Measurements from ENCODE around the gene GPR65. TPM values are rescaled to one million over a fixed set of nuclear protein-coding genes. Genes with fewer than 3 reads are reported as not detected.
A peak's percentile ranks its signal among the peaks of the same experiment; 100 is the strongest.

GPR65 gene
- total RNA-seq, 2 experiments from 2014 or later = 13.4 to 13.7 TPM

GRCh38 chr14:88005978-88006851, 1.3 kb downstream of the GPR65 start:
- no peaks in the 10 kb centered on the region for H3K27me3 Mint-ChIP-seq
- ChIA-PET CTCF (interaction anchor here (1.1 to 3.2 kb wide), 3 partner anchors 11 to 162 kb away, joined by 4 to 20 read pairs (median 16); partner anchors contain the start of gene GALC), POLR2A (interaction anchor here (1.0 to 4.5 kb wide), 4 partner anchors 11 to 38 kb away, joined by 3 to 88 read pairs (median 3); partner anchors contain the start of gene GALC)
- intact Hi-C loops (cut with micrococcal nuclease) = loop anchor here (1.0 to 10.0 kb wide), 7 partner anchors 13 to 1609 kb away; partner anchors contain the start of genes EML5, GALC, SPATA7 and ZC3H14
- peaks cover 59% of the 10 kb centered on the region for H3K4me1 Mint-ChIP-seq (ENCODE audit: low read depth)
- peaks cover 26% of the 10 kb centered on the region for H3K36me3 Mint-ChIP-seq
- peak; percentile 83 for DNase-seq
- peak overlapping the region; percentile 73 for H3K4me3 Mint-ChIP-seq
- H3K9me3 Mint-ChIP-seq = no peaks in the 10 kb centered on the region
- H3K27ac Mint-ChIP-seq = peak overlapping the region; percentile 87

DNA sequence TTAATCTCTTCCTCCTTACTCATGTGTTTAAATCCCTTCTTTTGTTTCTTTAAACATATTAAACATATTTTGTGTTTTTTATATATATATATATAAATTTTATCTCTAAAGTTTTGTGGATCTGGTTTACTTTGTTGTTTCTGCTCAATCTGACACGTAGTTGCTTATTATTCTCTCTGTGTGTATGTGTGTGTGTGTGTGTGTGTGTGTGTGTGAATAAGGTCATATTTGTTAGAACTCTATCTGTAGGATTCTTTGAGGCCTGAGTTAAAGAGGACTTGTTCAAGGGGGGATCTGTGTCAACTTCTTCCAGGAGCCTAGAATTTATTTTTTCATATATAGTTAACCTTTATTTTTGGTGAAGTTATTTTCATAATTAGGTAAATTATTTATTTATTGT, 2.7 kb downstream of the GPR65 start:
- Mint-ChIP-seq H3K4me3 (peak overlapping the region; percentile 66), H3K4me1 (ENCODE audit: low read depth) (peaks cover 63% of the 10 kb centered on the region), H3K36me3 (peaks cover 34% of the 10 kb centered on the region), H3K27me3 (no peaks in the 10 kb centered on the region), H3K27ac (peak overlapping the region; percentile 80), H3K9me3 (no peaks in the 10 kb centered on the region)
- DNase-seq = no peak
- ChIA-PET POLR2A (interaction anchor here (4.5 kb wide), 1 partner anchor 14 kb away, joined by 88 read pairs; the partner anchor contains the start of gene GALC), CTCF (interaction anchor here (1.5 to 3.2 kb wide), 2 partner anchors 10 to 12 kb away, joined by 5 to 20 read pairs; no protein-coding TSS in a partner anchor)
- intact Hi-C loops (cut with micrococcal nuclease) = loop anchor here (5.0 to 10.0 kb wide), 4 partner anchors 377 to 1607 kb away; partner anchors contain the start of genes EML5, SPATA7 and ZC3H14

GRCh38 chr14:88008039-88008742, 3.3 kb downstream of the GPR65 start:
- Mint-ChIP-seq H3K9me3 (no peaks in the 10 kb centered on the region), H3K4me1 (ENCODE audit: low read depth) (peaks cover 61% of the 10 kb centered on the region), H3K36me3 (peaks cover 34% of the 10 kb centered on the region), H3K27ac (peak overlapping the region; percentile 85), H3K4me3 (peak overlapping the region; percentile 62), H3K27me3 (no peaks in the 10 kb centered on the region)
- intact Hi-C loops (cut with micrococcal nuclease) = loop anchor here (5.0 to 10.0 kb wide), 4 partner anchors 377 to 1607 kb away; partner anchors contain the start of genes EML5, SPATA7 and ZC3H14
- CTCF ChIA-PET = interaction anchor here (1.5 kb wide), 1 partner anchor 10 kb away, joined by 5 read pairs; no protein-coding TSS in a partner anchor
- no peak for DNase-seq
- POLR2A ChIA-PET = interaction anchor here (4.5 kb wide), 1 partner anchor 14 kb away, joined by 88 read pairs; the partner anchor contains the start of gene GALC

GRCh38 chr14:88009486-88009885, 4.6 kb downstream of the GPR65 start:
- Mint-ChIP-seq H3K27ac (peak overlapping the region; percentile 85), H3K4me3 (peak overlapping the region; percentile 1), H3K4me1 (ENCODE audit: low read depth) (peaks cover 63% of the 10 kb centered on the region), H3K27me3 (no peaks in the 10 kb centered on the region), H3K9me3 (no peaks in the 10 kb centered on the region), H3K36me3 (peaks cover 38% of the 10 kb centered on the region)
- ChIA-PET CTCF (interaction anchor here (0.7 to 1.4 kb wide), 5 partner anchors 9 to 159 kb away, joined by 3 to 4 read pairs (median 3); partner anchors contain the start of gene GALC), POLR2A (interaction anchor here (1.4 kb wide), 1 partner anchor 8 kb away, joined by 4 read pairs; no protein-coding TSS in a partner anchor)
- no peak for DNase-seq
- intact Hi-C loops (cut with micrococcal nuclease) = loop anchor here (5.0 to 10.0 kb wide), 4 partner anchors 375 to 1605 kb away; partner anchors contain the start of genes EML5, SPATA7 and ZC3H14

- peaks cover 37% of the 10 kb centered on the region for H3K36me3 Mint-ChIP-seq
- intact Hi-C loops (cut with micrococcal nuclease) = no loop called here
Measured at GRCh38 chr14:88010331-88010730, 5.4 kb downstream of the GPR65 start.

DNA sequence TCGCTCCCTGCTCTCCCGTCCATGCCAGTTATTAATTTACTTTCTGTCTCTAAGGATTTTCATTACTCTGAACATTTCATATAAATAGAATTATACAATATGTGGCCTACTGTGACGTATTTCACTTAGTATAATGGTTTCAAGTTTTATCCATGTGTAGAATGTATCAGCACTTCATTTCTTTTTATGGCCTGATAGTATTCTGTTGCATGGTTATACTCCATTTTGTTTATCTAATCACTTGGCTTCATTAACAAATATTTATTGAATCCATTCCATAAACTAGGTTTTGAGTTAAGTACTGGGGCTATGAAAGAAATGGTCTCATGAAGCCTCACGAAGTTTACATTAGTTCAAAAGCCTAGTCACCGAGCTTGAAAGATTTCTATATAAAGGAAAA, 7.6 kb downstream of the GPR65 start:
- no peak overlapping the region for H3K4me3 Mint-ChIP-seq
- no peaks in the 10 kb centered on the region for H3K27me3 Mint-ChIP-seq
- no peaks in the 10 kb centered on the region for H3K9me3 Mint-ChIP-seq
- ChIA-PET CTCF (interaction anchor here (0.7 to 7.9 kb wide), 4 partner anchors 17 to 177 kb away, joined by 3 to 76 read pairs (median 7); no protein-coding TSS in a partner anchor), POLR2A (no interaction called here)
- H3K36me3 Mint-ChIP-seq = peaks cover 46% of the 10 kb centered on the region
- intact Hi-C loops (cut with micrococcal nuclease) = no loop called here
- no peak overlapping the region for H3K27ac Mint-ChIP-seq
- DNase-seq = no peak
- H3K4me1 Mint-ChIP-seq (ENCODE audit: low read depth) = peaks cover 65% of the 10 kb centered on the region

More at GRCh38 chr14:88010331-88010730, 5.4 kb downstream of the GPR65 start:
- H3K4me1 Mint-ChIP-seq (ENCODE audit: low read depth) = peaks cover 61% of the 10 kb centered on the region
- H3K27ac Mint-ChIP-seq = no peak overlapping the region
- no peaks in the 10 kb centered on the region for H3K27me3 Mint-ChIP-seq
- CTCF ChIA-PET = no interaction called here
- DNase-seq = no peak
- POLR2A ChIA-PET = no interaction called here
- H3K9me3 Mint-ChIP-seq = no peaks in the 10 kb centered on the region
- no peak overlapping the region for H3K4me3 Mint-ChIP-seq

DNA sequence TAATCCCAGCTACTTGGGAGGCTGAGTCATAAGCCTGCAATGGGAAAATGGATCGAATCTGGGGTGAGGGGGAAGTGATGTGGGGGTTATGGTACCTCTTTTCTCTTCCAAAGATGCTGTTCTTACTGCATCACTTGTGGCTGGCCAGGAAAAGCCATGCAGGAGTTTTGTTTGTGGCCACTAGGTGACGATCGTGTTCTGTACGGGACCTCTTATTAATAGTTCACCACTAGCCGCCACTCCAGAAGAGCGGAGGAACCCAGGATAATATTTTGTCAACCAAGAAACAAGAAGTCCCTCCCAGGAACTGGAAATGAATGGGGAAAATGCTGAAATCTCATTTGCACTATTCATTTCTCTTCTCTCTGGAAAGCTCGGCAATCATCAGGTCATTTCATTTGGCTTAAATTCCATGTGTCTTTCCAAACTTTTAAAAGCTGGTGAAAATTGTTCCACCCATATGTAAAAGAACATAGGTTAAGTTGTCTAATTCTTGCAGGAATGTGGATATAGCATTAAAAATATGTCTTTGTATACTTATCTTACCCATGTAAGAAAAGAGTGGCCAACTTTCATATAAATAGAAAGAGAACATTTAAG, 8.9 kb downstream of the GPR65 start:
- Mint-ChIP-seq H3K4me1 (ENCODE audit: low read depth) (peaks cover 56% of the 10 kb centered on the region), H3K36me3 (peaks cover 45% of the 10 kb centered on the region), H3K9me3 (no peaks in the 10 kb centered on the region), H3K27me3 (no peaks in the 10 kb centered on the region), H3K4me3 (no peak overlapping the region), H3K27ac (no peak overlapping the region)
- ChIA-PET POLR2A (interaction anchor here (1.0 kb wide), 1 partner anchor 15 kb away, joined by 3 read pairs; no protein-coding TSS in a partner anchor), CTCF (interaction anchor here (0.7 to 7.9 kb wide), 15 partner anchors 12 to 553 kb away, joined by 3 to 76 read pairs (median 4); no protein-coding TSS in a partner anchor)
- intact Hi-C loops (cut with micrococcal nuclease) = loop anchor here (1.0 kb wide), 1 partner anchor 154 kb away; no protein-coding TSS in a partner anchor
- DNase-seq = peak; percentile 48

DNA sequence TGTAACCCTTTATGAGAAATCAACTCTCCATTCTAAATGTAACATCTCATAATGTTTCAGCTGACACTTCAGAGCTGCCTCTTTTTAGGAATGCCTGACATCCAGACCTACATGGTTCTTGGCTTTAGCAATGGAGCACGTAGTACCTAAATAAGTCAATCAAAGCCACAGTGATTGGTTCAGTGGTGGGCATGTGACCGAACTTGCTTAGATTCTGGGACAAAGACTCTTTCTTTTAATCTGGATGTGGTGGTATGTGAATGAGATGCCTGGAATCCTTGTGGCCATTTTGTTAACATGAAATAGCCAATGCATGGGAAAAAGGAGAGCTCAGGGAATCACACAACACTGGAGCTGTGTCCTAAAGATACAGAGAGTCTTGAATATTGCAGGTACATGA, 11.8 kb downstream of the GPR65 start:
- H3K36me3 Mint-ChIP-seq = peaks cover 21% of the 10 kb centered on the region
- intact Hi-C loops (cut with micrococcal nuclease) = no loop called here
- H3K27ac Mint-ChIP-seq = peak overlapping the region; percentile 13
- no peaks in the 10 kb centered on the region for H3K27me3 Mint-ChIP-seq
- H3K9me3 Mint-ChIP-seq = no peaks in the 10 kb centered on the region
- peaks cover 40% of the 10 kb centered on the region for H3K4me1 Mint-ChIP-seq (ENCODE audit: low read depth)
- no peak overlapping the region for H3K4me3 Mint-ChIP-seq
- no peak for DNase-seq
- CTCF ChIA-PET = interaction anchor here (0.7 to 7.9 kb wide), 4 partner anchors 23 to 173 kb away, joined by 3 to 76 read pairs (median 4); no protein-coding TSS in a partner anchor
- POLR2A ChIA-PET = interaction anchor here (1.0 to 1.1 kb wide), 2 partner anchors 7 to 10 kb away, joined by 3 to 4 read pairs; no protein-coding TSS in a partner anchor

GRCh38 chr14:88017535-88017934, 12.6 kb downstream of the GPR65 start:
- H3K27me3 Mint-ChIP-seq = no peaks in the 10 kb centered on the region
- DNase-seq = no peak
- peaks cover 18% of the 10 kb centered on the region for H3K36me3 Mint-ChIP-seq
- ChIA-PET POLR2A (interaction anchor here (1.0 to 1.1 kb wide), 2 partner anchors 8 to 11 kb away, joined by 3 to 4 read pairs; no protein-coding TSS in a partner anchor), CTCF (interaction anchor here (0.7 to 7.9 kb wide), 5 partner anchors 8 to 152 kb away, joined by 3 to 76 read pairs (median 4); no protein-coding TSS in a partner anchor)
- intact Hi-C loops (cut with micrococcal nuclease) = no loop called here
- peaks cover 33% of the 10 kb centered on the region for H3K4me1 Mint-ChIP-seq (ENCODE audit: low read depth)
- H3K4me3 Mint-ChIP-seq = no peak overlapping the region
- H3K27ac Mint-ChIP-seq = no peak overlapping the region
- H3K9me3 Mint-ChIP-seq = no peaks in the 10 kb centered on the region

DNA sequence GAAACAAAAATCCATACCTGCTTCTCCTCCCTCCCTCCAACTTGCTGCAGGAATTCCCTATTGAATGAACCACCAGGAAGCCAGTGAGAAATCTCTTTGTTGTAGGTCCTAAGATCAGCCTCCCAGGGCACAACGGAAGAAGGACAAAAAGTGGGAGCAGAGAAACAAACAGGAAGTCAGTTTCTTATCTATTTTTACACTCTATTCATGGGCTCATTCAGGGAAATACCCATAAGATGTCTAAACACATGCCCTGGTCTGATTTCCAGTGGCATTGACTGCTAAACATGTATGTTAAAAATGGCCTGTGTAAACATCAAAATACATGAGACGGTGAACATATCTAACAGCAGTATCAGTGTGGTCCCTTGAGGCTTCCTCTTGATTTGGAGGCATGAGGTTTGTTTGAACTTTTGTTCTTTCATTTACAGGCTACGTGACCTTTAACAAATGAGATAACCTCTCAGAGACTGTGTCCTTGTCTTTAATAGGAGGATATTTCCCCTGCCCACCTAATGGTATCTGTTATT, 18.8 kb downstream of the GPR65 start:
- Mint-ChIP-seq H3K27me3 (no peaks in the 10 kb centered on the region), H3K36me3 (no peaks in the 10 kb centered on the region), H3K27ac (peak overlapping the region; percentile 43), H3K4me3 (no peak overlapping the region), H3K4me1 (ENCODE audit: low read depth) (peaks cover 61% of the 10 kb centered on the region), H3K9me3 (no peaks in the 10 kb centered on the region)
- ChIA-PET POLR2A (no interaction called here), CTCF (no interaction called here)
- no peak for DNase-seq
- intact Hi-C loops (cut with micrococcal nuclease) = no loop called here
